GM18909 (cell line): ENCODE data around the gene ZRANB1.
"Not testable (repeated sequence)": the region's sequence is repeated elsewhere in the genome, so short reads cannot be mapped to it uniquely, and the experiment has no call there.

Experiments
- ATAC-seq: cut with Tn5 transposase; IDR thresholded peaks from one replicate; pipeline ENCODE4 v1.9.1; 2021; ENCODE audit warnings: mild to moderate bottlenecking; ENCODE audit not compliant: unreplicated experiment, poor library complexity

ZRANB1 gene

GRCh38 chr10:124959564-124959963, 17.6 kb downstream of the ZRANB1 start:
- ATAC-seq = no peak

DNA sequence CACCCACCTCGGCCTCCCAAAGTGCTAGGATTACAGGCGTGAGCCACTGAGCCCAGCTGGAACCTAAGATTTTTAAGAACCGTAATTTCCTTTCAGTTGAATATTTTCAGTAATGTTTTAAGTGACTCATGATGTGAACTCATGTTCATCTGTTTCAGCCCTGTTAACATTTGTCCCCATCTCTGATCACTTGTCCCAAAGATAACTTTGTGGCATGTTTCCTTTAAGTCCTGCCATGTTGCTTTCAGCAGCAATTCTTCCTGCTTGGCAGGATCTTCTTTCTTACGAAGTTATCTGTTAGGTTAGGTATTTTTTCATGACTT, 19.3 kb downstream of the ZRANB1 start:
- ATAC-seq = no peak

DNA sequence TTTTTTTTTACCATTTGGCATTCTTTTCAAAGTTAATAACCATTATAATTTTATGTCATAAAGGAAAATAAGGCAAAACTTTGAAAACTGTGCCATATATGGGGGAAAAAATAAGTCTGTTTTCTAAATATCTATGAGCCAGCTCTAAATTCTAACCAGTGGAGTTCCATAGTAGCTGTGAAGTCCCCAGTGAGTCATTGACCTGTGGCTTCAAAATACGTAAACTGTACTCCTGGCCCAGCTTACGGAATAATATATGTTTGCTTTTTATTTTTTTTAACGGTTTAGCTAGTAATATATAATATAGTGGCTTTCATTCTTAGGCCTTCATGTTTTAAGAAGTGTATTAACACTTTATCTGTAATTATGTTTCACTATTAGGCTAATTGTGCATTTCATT, 20.5 kb downstream of the ZRANB1 start:
- ATAC-seq = no peak

DNA sequence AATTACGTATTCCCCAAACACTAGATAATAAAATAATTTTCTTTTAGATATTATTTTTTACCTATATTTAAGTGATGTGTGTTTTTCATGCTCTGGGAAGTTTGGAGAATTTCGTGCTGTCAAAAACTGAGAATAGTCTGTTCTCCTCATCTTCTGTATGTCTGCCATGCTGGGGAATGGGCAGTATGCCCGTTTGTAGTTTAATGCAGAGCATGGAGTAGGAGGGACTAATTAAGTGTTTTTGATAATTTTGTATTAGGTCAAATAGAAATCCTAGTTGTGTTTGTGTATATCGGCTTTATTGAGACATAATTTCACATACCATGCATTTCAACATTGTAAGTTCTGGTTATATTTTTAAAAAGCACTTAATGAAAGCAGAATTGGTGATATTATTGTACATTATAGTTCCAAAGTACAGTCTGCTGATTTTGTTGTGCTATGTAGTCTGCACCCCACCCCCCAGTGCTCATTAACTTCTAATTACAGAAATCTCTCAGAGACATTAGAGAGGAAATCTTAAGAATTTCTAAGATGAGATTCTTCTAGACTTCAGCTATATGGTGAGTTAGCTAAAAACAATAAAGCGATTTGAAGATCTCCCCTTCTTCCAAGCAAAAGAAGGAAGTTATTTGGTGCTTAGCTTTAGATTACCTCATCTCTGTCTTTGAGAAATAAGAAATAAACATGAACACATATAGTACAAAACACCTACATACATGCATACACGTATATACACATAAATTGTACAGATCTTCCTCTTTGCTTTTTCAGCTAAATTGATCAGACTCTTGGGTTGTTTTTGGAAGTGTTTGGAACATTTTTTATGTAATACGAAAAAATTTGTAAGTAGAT, 22.2 kb downstream of the ZRANB1 start:
- no peak for ATAC-seq

GRCh38 chr10:124966008-124966407, 24.1 kb downstream of the ZRANB1 start:
- ATAC-seq = no peak

GRCh38 chr10:124967255-124967654, 25.3 kb downstream of the ZRANB1 start:
- ATAC-seq = no peak

GRCh38 chr10:124971276-124971675, 29.4 kb downstream of the ZRANB1 start:
- ATAC-seq = peak; percentile 42

- ATAC-seq = no peak
Observed at GRCh38 chr10:124972637-124973036, 30.7 kb downstream of the ZRANB1 start.

GRCh38 chr10:124974131-124974530, 32.2 kb downstream of the ZRANB1 start:
- no peak for ATAC-seq

GRCh38 chr10:124975977-124976514, 34.1 kb downstream of the ZRANB1 start:
- ATAC-seq = peak; percentile 80

GRCh38 chr10:124977161-124977560, 35.2 kb downstream of the ZRANB1 start:
- no peak for ATAC-seq

DNA sequence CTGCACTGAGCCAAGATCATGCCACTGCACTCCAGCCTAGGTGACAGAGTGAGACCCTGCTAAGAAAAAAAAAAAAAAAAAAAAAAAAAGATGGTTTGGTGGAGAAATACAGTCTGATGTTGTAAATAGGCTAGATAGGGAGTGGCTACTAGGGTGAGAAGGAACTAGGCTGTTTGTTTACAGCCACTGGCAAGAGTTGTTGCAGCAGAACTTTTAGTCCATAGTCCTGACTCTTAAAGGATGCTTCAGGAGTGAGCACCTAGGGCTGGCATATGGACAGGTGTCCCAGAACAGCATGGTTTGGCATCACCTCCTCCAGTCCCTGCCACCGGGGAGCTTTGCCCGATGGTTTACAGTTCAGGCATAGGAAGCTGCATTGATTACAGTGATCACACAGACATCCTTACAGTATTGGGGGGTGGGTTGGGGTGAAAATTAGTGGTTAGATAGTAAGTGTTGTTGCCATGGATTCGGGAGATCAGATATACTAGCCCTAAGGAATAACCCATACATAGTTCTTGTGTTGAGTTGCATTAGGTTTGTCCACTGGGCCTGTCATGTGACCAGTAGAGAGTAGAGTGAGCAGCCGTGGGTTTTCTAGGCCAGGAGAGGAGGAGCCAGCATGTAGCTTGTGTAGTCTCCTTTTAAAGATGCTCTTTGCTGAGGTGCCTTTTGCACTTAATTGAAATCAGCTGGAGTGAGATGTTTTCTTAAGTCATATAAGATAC, 35.9 kb downstream of the ZRANB1 start:
- ATAC-seq = no peak

DNA sequence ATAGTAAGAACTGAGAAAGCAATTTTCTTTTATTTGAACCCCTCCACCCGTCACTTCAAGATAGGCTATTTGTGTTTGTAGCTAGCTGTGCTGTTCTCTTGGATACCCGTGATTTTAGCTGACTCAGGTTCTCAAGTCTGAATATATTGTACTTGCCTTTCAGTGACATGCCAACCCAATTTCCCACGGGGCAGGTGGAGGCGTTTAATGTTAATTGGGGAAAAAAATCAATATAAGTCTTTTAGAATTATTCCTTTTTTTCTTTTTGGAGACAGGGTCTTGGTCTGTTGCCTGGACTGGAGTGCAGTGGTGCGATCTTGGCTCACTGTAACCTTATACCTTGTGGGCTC, 36.4 kb downstream of the ZRANB1 start:
- ATAC-seq = no peak

- ATAC-seq = no peak
Observed at GRCh38 chr10:124983321-124983720, 41.4 kb downstream of the ZRANB1 start.

GRCh38 chr10:124984376-124984775, 42.5 kb downstream of the ZRANB1 start:
- no peak for ATAC-seq

GRCh38 chr10:124985162-124985561, 43.2 kb downstream of the ZRANB1 start:
- ATAC-seq = no peak

GRCh38 chr10:124987788-124988187, 45.9 kb downstream of the ZRANB1 start:
- ATAC-seq = no peak

DNA sequence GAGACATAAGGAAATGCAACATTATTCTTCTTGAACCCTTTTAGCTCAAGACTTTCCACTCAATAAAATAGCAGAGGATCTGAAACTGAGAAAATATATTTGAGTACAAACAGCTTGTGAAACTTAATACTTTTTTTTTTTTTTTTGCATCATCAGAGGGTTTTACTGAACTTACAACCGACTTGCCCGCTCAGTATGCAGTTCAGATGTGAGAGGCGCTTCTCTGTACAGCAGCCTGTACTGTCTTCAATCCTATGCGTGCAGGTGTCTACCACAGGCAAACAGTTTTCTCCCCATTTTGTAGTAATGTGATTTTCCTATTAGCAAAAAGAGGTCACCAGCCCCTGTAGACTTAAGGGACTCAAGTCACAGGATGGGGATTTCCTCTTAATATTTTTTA, 46.8 kb downstream of the ZRANB1 start:
- ATAC-seq = not testable (repeated sequence)

DNA sequence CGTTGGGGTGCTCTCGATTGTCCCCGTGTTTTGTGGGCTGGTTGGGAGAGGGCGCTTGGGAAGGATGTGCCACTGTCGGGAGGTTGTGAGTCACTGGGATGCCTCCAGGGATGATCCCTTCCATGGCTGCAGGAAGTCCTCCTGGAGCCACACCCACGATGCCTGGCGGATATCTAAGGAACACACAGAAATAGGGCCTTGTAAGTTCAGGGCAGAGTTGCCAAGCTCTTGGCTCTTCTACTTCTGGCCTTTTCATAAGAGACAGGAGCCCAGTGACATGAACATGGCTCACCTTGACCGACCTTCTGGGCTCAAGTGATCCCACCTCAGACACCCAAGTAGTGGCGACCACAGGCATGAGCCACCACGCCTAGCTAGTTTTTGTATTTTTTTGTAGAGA, 47.6 kb downstream of the ZRANB1 start:
- no peak for ATAC-seq

- ATAC-seq = no peak
Observed at GRCh38 chr10:124990671-124991625, 49.0 kb downstream of the ZRANB1 start.

- ATAC-seq = no peak
Observed at GRCh38 chr10:124991835-124992234, 49.9 kb downstream of the ZRANB1 start.
